ENCODE data around the gene HHAT.

Gene HHAT

DNA sequence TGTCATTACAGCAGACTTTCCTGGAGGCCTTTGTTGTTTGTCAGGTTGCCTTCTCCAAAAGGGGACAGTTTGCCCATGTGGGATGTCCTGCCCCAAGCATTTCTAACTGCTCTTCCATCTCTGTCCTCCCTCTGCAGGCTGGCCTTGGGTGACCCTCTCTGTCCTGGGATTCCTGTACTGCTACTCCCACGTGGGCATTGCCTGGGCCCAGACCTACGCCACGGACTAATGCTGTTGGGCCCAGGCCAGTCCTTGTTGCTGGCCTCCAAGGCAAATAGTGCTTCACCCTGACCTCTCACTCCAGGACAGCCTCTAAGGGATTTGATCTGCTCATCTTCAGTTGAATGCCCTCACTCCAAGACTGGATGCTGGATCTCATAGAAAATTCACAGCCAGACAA, 345.4 kb downstream of the HHAT start:
- Histone ChIP-seq H3K27ac (ENCODE audit: low read depth, low read length) (no peak overlapping the region), H3K9me3 (ENCODE audit: control insufficient read depth in 5 of 5, low read length in 5 of 5) (peaks cover 0 to 10% (median 3%) of the 10 kb centered on the region in 5 donors), H3K9ac (ENCODE audit: low read length in 5 of 5) (no peak overlapping the region), H3K4me1 (ENCODE audit: control insufficient read depth in 5 of 5, insufficient read depth in 5 of 5, low read length in 5 of 5) (no peaks in the 10 kb centered on the region), H3K36me3 (ENCODE audit: control insufficient read depth in 5 of 5, insufficient read depth in 5 of 5, low read length in 5 of 5) (peaks cover 0 to 2% (median 0%) of the 10 kb centered on the region in 5 donors), H3K4me3 (ENCODE audit: low read depth in 1 of 5, low read length in 5 of 5) (no peak overlapping the region), H3K27me3 (ENCODE audit: control insufficient read depth in 5 of 5, insufficient read depth in 4 of 5, low read length in 5 of 5) (no peaks in the 10 kb centered on the region)

DNA sequence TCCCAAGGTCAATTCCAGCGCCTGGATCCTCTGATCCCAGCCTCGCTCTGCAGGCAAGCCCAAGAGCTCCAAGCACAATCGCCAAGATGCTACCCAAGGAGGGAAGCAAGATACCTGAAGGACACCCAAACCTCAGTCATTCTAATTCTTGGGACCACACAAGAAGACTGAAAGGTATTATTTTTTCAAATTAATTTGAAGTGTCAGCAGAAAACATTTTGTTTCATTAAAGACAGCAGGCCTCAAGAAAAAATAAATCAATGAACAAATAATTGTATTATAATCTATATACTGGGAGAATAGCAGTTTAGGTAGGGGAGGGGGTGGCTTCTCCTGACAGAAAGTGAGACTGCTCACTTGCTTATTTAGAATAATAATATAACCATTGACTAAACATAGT, 347.8 kb downstream of the HHAT start:
- Histone ChIP-seq H3K36me3 (ENCODE audit: control insufficient read depth in 5 of 5, insufficient read depth in 5 of 5, low read length in 5 of 5) (peaks cover 0 to 2% (median 0%) of the 10 kb centered on the region in 5 donors), H3K4me1 (ENCODE audit: control insufficient read depth in 5 of 5, insufficient read depth in 5 of 5, low read length in 5 of 5) (no peaks in the 10 kb centered on the region), H3K9me3 (ENCODE audit: control insufficient read depth in 5 of 5, low read length in 5 of 5) (peaks cover 0 to 2% (median 2%) of the 10 kb centered on the region in 5 donors), H3K27ac (ENCODE audit: low read depth, low read length) (no peak overlapping the region), H3K4me3 (ENCODE audit: low read depth in 1 of 5, low read length in 5 of 5) (no peak overlapping the region), H3K27me3 (ENCODE audit: control insufficient read depth in 5 of 5, insufficient read depth in 4 of 5, low read length in 5 of 5) (no peaks in the 10 kb centered on the region), H3K9ac (ENCODE audit: low read length in 5 of 5) (no peak overlapping the region)

DNA sequence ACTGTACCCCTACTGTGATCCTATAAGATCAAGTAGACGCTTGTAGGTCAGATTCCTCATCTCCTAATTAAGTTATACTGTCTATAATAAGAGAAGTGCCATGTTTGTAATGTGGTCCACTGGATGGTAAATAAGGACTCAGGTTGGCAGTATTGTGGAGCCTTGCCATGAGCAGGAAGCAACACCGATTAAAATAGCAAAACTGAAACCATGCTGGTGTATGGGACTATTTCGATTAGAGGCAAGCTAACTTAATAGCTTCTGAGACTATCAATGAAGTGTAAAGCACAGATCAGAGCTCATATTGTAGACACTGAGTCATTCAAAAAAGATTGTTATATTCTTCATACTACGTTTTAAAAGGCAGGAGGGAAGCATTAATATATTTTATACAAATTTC, 348.8 kb downstream of the HHAT start:
- Histone ChIP-seq H3K4me3 (ENCODE audit: low read depth in 1 of 5, low read length in 5 of 5) (no peak overlapping the region), H3K27me3 (ENCODE audit: control insufficient read depth in 5 of 5, insufficient read depth in 4 of 5, low read length in 5 of 5) (no peaks in the 10 kb centered on the region), H3K9ac (ENCODE audit: low read length in 5 of 5) (no peak overlapping the region), H3K36me3 (ENCODE audit: control insufficient read depth in 5 of 5, insufficient read depth in 5 of 5, low read length in 5 of 5) (peaks cover 0 to 2% (median 0%) of the 10 kb centered on the region in 5 donors), H3K9me3 (ENCODE audit: control insufficient read depth in 5 of 5, low read length in 5 of 5) (no peaks in the 10 kb centered on the region), H3K4me1 (ENCODE audit: control insufficient read depth in 5 of 5, insufficient read depth in 5 of 5, low read length in 5 of 5) (no peaks in the 10 kb centered on the region), H3K27ac (ENCODE audit: low read depth, low read length) (no peak overlapping the region)

DNA sequence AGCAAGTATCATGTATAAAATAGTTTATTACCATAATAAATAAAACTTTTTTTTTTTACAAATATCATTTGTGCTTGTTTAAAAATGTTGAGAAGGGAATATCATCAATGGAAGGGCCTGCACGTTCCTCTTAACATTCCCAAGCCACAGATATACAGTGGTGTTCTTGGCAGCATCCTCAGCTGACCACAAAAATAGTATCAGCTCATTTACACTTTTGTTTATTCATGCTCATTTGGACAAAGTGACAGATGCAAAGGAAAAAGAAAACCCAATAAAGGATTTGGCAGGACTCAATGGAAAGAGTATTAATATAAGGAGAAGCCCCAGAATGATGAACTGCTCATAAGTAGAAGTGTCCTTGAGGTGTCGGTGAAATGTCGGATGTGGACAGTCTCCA, 349.6 kb downstream of the HHAT start:
- no peaks in the 10 kb centered on the region for H3K9me3 ChIP-seq (ENCODE audit: control insufficient read depth in 5 of 5, low read length in 5 of 5)
- H3K4me3 ChIP-seq (ENCODE audit: low read depth in 1 of 5, low read length in 5 of 5): no peak overlapping the region
- H3K4me1 ChIP-seq (ENCODE audit: control insufficient read depth in 5 of 5, insufficient read depth in 5 of 5, low read length in 5 of 5): no peaks in the 10 kb centered on the region
- no peak overlapping the region for H3K27ac ChIP-seq (ENCODE audit: low read depth, low read length)
- no peaks in the 10 kb centered on the region for H3K27me3 ChIP-seq (ENCODE audit: control insufficient read depth in 5 of 5, insufficient read depth in 4 of 5, low read length in 5 of 5)
- no peak overlapping the region for H3K9ac ChIP-seq (ENCODE audit: low read length in 5 of 5)
- peaks cover 0 to 2% (median 0%) of the 10 kb centered on the region in 5 donors for H3K36me3 ChIP-seq (ENCODE audit: control insufficient read depth in 5 of 5, insufficient read depth in 5 of 5, low read length in 5 of 5)

DNA sequence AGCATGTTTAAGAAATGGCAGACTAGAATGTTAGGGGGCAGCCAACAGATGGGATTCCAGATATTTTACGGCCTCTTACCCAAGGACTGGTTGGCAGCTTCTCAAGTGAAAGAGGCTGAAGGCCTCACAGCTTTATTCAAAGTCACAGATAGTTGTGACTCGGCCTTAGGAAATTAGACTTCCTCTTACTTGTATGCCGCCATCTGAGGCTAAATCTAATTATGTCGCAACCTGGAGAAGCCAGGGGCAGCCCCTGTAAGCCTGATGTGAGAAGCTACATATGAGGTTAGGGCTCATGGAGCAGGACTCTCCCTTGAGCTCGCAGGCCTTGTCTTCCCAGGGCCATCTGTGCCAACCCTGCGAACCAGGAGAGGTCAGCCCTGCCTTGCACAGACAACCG, 352.5 kb downstream of the HHAT start:
- Histone ChIP-seq H3K27me3 (ENCODE audit: control insufficient read depth in 5 of 5, insufficient read depth in 4 of 5, low read length in 5 of 5) (no peaks in the 10 kb centered on the region), H3K4me1 (ENCODE audit: control insufficient read depth in 5 of 5, insufficient read depth in 5 of 5, low read length in 5 of 5) (no peaks in the 10 kb centered on the region), H3K36me3 (ENCODE audit: control insufficient read depth in 5 of 5, insufficient read depth in 5 of 5, low read length in 5 of 5) (peaks cover 0 to 2% (median 0%) of the 10 kb centered on the region in 5 donors), H3K27ac (ENCODE audit: low read depth, low read length) (no peak overlapping the region), H3K9ac (ENCODE audit: low read length in 5 of 5) (no peak overlapping the region), H3K9me3 (ENCODE audit: control insufficient read depth in 5 of 5, low read length in 5 of 5) (peaks cover 0 to 2% (median 0%) of the 10 kb centered on the region in 5 donors), H3K4me3 (ENCODE audit: low read depth in 1 of 5, low read length in 5 of 5) (no peak overlapping the region)

DNA sequence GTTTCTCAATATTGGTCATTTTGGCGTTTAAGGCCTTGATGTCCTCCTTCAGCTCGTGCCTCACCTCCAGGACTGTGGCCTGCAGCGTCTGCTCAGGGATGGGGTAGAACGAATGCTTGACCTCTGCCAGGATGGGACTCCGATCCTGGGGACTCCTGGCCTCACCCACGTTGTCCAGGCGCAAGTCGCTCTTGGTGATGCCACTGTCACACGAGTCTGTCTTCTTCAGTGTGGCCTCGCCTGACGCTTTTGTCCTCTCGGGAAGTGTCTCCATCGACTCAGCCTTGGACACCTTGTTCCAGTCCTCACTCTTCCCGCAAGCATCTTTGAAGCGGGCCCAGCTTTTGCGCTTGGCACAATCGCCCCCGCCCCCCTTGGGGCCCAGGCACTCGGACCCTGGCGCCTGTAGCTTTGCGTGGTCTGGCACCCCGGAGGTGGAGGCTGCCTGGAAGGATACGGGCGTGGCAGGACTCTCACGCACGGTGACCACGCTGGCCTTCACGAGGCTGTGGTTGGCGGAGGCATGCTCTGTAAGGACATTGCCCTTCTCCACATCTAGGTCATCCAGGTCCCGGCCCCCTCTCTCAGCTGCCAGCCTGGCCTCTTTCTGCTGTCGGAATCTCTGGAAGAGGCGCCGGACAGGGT, 354.8 kb downstream of the HHAT start:
- no peak overlapping the region for H3K9ac ChIP-seq (ENCODE audit: low read length in 5 of 5)
- no peaks in the 10 kb centered on the region for H3K4me1 ChIP-seq (ENCODE audit: control insufficient read depth in 5 of 5, insufficient read depth in 5 of 5, low read length in 5 of 5)
- H3K9me3 ChIP-seq (ENCODE audit: control insufficient read depth in 5 of 5, low read length in 5 of 5): peaks cover 0 to 2% (median 0%) of the 10 kb centered on the region in 5 donors
- H3K4me3 ChIP-seq (ENCODE audit: low read depth in 1 of 5, low read length in 5 of 5): no peak overlapping the region
- H3K27me3 ChIP-seq (ENCODE audit: control insufficient read depth in 5 of 5, insufficient read depth in 4 of 5, low read length in 5 of 5): no peaks in the 10 kb centered on the region
- no peaks in the 10 kb centered on the region for H3K36me3 ChIP-seq (ENCODE audit: control insufficient read depth in 5 of 5, insufficient read depth in 5 of 5, low read length in 5 of 5)
- H3K27ac ChIP-seq (ENCODE audit: low read depth, low read length): no peak overlapping the region

DNA sequence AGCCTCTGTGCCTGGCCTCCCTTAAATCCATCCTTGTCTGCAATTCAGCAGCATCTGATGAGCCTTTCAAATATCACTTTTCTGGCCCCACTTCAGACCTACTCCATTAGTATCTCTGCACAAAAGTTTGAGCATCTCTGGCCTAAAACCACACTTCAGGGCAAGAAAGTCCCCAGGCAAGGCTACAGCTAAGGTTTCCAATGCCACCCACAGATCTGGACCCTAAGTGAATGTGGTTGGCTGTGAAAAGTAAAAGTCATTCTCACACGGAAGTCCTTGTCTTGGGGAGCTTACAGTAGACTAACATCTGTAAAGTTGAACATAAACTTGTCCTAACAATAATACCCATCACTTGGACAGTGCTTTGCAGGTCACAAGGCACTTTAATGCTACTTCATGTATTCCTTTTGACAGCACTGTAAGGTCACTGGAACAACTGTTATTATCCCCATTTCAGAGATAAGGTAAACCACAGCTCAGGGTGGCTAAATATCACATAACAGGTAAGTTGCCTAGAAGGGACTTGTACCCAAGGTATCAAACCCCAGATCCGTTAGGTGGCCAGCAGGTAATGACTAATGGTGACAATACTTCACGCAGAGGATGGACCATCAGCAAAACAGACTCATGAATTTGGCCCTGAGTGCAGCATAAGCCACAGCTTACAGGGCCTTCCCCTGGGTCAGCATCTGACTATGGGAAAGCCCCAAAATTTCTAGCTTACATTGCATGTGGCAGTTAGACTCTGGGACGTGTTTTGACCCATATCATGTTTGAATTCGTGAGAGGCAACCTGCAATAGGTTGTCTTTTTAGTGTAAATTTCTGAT, 356.0 kb downstream of the HHAT start:
- no peaks in the 10 kb centered on the region for H3K36me3 ChIP-seq (ENCODE audit: control insufficient read depth in 5 of 5, insufficient read depth in 5 of 5, low read length in 5 of 5)
- peaks cover 0 to 2% (median 0%) of the 10 kb centered on the region in 5 donors for H3K9me3 ChIP-seq (ENCODE audit: control insufficient read depth in 5 of 5, low read length in 5 of 5)
- no peak overlapping the region for H3K4me3 ChIP-seq (ENCODE audit: low read depth in 1 of 5, low read length in 5 of 5)
- no peaks in the 10 kb centered on the region for H3K27me3 ChIP-seq (ENCODE audit: control insufficient read depth in 5 of 5, insufficient read depth in 4 of 5, low read length in 5 of 5)
- no peaks in the 10 kb centered on the region for H3K4me1 ChIP-seq (ENCODE audit: control insufficient read depth in 5 of 5, insufficient read depth in 5 of 5, low read length in 5 of 5)
- H3K27ac ChIP-seq (ENCODE audit: low read depth, low read length): no peak overlapping the region
- H3K9ac ChIP-seq (ENCODE audit: low read length in 5 of 5): no peak overlapping the region

DNA sequence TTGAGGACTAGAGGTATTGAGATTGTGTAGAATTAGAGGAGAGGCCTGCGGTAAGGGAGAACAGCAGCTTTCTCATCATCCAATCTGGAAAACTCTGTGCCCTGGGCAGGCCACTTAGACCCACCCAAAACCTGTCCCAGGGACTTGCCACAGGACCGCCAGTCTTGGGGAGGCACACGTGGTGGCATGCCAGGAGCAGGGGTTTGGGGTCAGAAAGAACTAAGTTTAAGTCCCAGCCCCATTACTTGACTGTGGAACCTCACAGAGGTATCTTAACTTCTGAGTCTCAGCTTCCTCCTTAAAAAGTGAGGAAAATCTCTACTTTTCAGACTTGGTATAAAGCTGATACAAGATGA, 356.6 kb downstream of the HHAT start:
- Histone ChIP-seq H3K9ac (ENCODE audit: low read length in 5 of 5) (no peak overlapping the region), H3K27me3 (ENCODE audit: control insufficient read depth in 5 of 5, insufficient read depth in 4 of 5, low read length in 5 of 5) (no peaks in the 10 kb centered on the region), H3K36me3 (ENCODE audit: control insufficient read depth in 5 of 5, insufficient read depth in 5 of 5, low read length in 5 of 5) (no peaks in the 10 kb centered on the region), H3K9me3 (ENCODE audit: control insufficient read depth in 5 of 5, low read length in 5 of 5) (peaks cover 0 to 2% (median 0%) of the 10 kb centered on the region in 5 donors), H3K4me3 (ENCODE audit: low read depth in 1 of 5, low read length in 5 of 5) (no peak overlapping the region), H3K27ac (ENCODE audit: low read depth, low read length) (no peak overlapping the region), H3K4me1 (ENCODE audit: control insufficient read depth in 5 of 5, insufficient read depth in 5 of 5, low read length in 5 of 5) (no peaks in the 10 kb centered on the region)

DNA sequence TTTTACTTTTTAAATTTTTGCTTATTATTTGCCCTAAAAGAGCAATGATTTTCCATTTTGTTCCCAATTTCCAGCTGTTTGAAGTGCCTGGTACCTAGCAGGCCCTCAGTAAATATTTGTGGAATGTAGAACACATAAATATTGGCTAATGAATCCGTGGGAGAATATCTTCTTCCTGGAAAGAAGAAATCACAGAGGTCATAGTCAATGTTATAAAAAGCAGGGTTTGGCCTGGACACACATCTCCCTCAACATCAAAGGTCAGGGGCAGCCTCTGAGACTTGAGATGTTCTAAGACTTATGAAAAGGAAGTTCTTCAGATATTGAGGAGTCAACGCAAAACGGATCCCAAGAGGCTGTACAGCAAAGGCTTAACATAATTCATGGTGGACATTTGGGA, 358.1 kb downstream of the HHAT start:
- H3K4me3 ChIP-seq (ENCODE audit: low read depth in 1 of 5, low read length in 5 of 5): no peak overlapping the region
- no peak overlapping the region for H3K9ac ChIP-seq (ENCODE audit: low read length in 5 of 5)
- H3K36me3 ChIP-seq (ENCODE audit: control insufficient read depth in 5 of 5, insufficient read depth in 5 of 5, low read length in 5 of 5): no peaks in the 10 kb centered on the region
- H3K4me1 ChIP-seq (ENCODE audit: control insufficient read depth in 5 of 5, insufficient read depth in 5 of 5, low read length in 5 of 5): no peaks in the 10 kb centered on the region
- H3K27me3 ChIP-seq (ENCODE audit: control insufficient read depth in 5 of 5, insufficient read depth in 4 of 5, low read length in 5 of 5): no peaks in the 10 kb centered on the region
- peaks cover 0 to 2% (median 0%) of the 10 kb centered on the region in 5 donors for H3K9me3 ChIP-seq (ENCODE audit: control insufficient read depth in 5 of 5, low read length in 5 of 5)
- H3K27ac ChIP-seq (ENCODE audit: low read depth, low read length): no peak overlapping the region

DNA sequence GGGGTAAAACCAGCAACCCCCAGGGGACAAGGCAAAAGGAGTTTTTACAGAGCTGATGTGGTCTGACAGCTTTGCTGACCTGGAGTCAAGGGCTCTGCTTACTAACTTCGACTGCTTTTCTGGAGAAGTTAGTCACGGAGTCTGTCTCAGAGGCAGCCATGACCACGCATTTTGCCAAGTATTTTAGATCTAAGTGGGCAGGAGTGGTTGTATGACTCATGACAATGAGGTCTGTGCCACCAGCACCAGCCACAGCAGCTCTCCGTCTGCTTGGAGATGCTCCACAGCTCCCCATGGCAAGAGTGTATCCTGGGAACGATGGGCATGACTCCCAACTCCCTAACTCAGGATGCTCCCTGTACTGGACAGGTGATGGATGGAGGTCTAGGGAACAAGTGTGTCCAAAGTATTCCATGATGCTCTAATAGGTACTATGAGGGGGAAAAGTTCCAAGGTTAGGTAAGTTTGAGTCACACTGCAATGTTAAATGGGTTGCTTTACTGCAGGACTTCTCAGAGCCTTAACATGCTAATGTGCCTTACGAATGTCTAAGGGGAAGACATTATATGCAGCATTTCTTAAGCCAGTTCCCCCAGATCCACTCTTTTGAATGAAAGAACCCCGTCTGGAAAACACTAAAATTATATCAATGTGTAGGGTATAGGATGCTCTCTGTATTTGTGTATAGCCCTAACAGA, 359.0 kb downstream of the HHAT start:
- Histone ChIP-seq H3K27ac (ENCODE audit: low read depth, low read length) (no peak overlapping the region), H3K27me3 (ENCODE audit: control insufficient read depth in 5 of 5, insufficient read depth in 4 of 5, low read length in 5 of 5) (no peaks in the 10 kb centered on the region), H3K9ac (ENCODE audit: low read length in 5 of 5) (no peak overlapping the region)

More for the DNA sequence above, 359.0 kb downstream of the HHAT start:
- Histone ChIP-seq H3K4me1 (ENCODE audit: control insufficient read depth in 5 of 5, insufficient read depth in 5 of 5, low read length in 5 of 5) (no peaks in the 10 kb centered on the region), H3K4me3 (ENCODE audit: low read depth in 1 of 5, low read length in 5 of 5) (no peak overlapping the region), H3K9me3 (ENCODE audit: control insufficient read depth in 5 of 5, low read length in 5 of 5) (peaks cover 0 to 2% (median 0%) of the 10 kb centered on the region in 5 donors), H3K36me3 (ENCODE audit: control insufficient read depth in 5 of 5, insufficient read depth in 5 of 5, low read length in 5 of 5) (no peaks in the 10 kb centered on the region)
